ENCODE data around the gene TIMM44.
"Not testable (repeated sequence)": the region's sequence is repeated elsewhere in the genome, so short reads cannot be mapped to it uniquely, and the experiment has no call there.

Gene TIMM44

GRCh38 chr19:7921967-7922835 is 21.3 kb downstream of the TIMM44 start:
- no peak for TF ChIP-seq POLR2AphosphoS5 (IDR thresholded peaks at IDR 0.05; ENCODE audit: low read depth, low read length)
- TF ChIP-seq SPI1 (IDR thresholded peaks at IDR 0.05; ENCODE audit: low read depth, low read length) = no peak
- no peak for TF ChIP-seq PAX5 (IDR thresholded peaks at IDR 0.05; ENCODE audit: insufficient read depth, low read length, severe bottlenecking)
- no peak for TF ChIP-seq POU2F2 (IDR thresholded peaks at IDR 0.05; ENCODE audit: low read depth, low read length)
- no peak for TF ChIP-seq POLR2A (IDR thresholded peaks at IDR 0.05; ENCODE audit: low read depth, low read length)
- no peak for TF ChIP-seq TAF1 (IDR thresholded peaks at IDR 0.05; ENCODE audit: low read depth, low read length)
- FAIRE-seq = no peak
- no peak for DNase-seq (ENCODE audit: insufficient read length, low spot score)

DNA sequence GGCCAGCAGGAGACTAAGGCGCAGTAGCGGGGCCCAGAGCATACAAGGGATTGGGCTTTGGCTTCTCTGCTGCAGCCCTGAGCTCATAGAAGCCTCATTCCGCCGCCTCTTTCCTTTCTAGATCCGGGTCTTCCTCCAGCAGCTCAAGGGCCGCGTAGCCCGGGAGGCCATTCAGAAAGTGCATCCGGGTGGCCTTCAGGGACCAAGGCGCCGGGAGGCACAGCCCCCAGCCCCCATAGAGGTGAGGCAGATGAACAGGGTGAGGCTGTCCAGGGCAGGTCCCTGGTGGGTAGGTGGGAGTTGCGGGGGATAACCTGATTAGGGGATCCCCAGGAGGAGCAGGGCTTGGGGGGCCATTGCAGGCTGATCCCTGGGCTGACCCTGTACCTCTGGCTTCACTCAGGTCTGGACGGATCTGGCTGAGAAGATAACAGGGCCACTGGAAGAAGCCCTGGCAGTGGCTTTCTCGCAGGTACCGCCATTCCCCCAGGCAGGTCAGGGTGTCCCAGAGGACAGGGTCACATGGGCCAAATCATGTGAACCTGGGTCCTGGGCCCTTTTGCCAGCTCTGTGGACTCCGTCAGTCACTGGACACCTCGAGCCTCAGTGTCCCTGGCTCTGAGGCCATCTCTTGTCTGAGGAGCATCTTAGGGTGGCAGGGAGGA is 22.0 kb downstream of the TIMM44 start:
- FAIRE-seq = peak; percentile 16
- no peak for DNase-seq (ENCODE audit: insufficient read length, low spot score)
- no peak for TF ChIP-seq POLR2AphosphoS5 (IDR thresholded peaks at IDR 0.05; ENCODE audit: low read depth, low read length)
- no peak for TF ChIP-seq SPI1 (IDR thresholded peaks at IDR 0.05; ENCODE audit: low read depth, low read length)

DNA sequence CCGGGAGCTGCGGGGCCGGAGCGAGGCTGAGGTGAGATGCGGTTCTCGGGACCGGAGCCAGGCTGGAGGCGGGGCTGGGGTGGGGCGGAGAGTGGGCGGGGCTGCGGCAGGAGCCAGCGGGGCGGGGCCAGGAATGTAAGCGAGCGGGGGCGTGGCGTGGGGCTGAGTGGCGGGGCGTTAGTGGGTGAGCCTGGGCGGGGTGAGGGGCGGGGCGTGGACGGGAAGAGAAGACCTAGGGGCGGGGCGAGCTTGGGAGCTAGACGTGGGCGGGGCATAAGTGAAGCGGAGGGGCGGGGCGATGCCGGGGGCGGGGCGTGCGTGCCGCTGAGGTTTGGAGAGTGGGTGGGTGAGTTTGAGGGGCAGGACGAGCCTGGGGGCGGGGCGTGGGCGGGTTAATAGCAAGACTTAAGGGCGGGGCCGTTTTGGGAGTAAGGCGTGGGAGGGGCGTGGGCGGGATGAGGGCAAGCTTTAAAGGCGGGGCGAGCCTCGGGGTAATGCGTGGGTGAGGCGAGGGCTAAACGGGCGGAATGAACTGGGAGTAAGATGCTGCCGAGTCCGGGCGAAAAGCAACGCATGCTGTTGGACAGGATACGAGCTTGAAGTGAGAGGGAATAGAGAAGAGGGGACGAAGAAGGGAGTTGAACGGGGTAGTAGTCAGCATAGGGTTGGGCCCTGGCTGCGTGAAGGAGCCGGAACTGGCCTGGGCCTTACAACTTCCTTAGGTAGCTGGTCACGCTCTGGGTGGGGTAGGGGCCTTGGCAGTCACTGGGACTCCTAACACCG is 22.8 kb downstream of the TIMM44 start:
- no peak for TF ChIP-seq POLR2AphosphoS5 (IDR thresholded peaks at IDR 0.05; ENCODE audit: low read depth, low read length)
- no peak for TF ChIP-seq PAX5 (IDR thresholded peaks at IDR 0.05; ENCODE audit: insufficient read depth, low read length, severe bottlenecking)
- TF ChIP-seq SPI1 (IDR thresholded peaks at IDR 0.05; ENCODE audit: low read depth, low read length) = no peak
- no peak for TF ChIP-seq POU2F2 (IDR thresholded peaks at IDR 0.05; ENCODE audit: low read depth, low read length)
- no peak for TF ChIP-seq POLR2A (IDR thresholded peaks at IDR 0.05; ENCODE audit: low read depth, low read length)
- no peak for TF ChIP-seq TAF1 (IDR thresholded peaks at IDR 0.05; ENCODE audit: low read depth, low read length)
- DNase-seq (ENCODE audit: insufficient read length, low spot score) (peak; percentile 89), FAIRE-seq (peak; percentile 95)

DNA sequence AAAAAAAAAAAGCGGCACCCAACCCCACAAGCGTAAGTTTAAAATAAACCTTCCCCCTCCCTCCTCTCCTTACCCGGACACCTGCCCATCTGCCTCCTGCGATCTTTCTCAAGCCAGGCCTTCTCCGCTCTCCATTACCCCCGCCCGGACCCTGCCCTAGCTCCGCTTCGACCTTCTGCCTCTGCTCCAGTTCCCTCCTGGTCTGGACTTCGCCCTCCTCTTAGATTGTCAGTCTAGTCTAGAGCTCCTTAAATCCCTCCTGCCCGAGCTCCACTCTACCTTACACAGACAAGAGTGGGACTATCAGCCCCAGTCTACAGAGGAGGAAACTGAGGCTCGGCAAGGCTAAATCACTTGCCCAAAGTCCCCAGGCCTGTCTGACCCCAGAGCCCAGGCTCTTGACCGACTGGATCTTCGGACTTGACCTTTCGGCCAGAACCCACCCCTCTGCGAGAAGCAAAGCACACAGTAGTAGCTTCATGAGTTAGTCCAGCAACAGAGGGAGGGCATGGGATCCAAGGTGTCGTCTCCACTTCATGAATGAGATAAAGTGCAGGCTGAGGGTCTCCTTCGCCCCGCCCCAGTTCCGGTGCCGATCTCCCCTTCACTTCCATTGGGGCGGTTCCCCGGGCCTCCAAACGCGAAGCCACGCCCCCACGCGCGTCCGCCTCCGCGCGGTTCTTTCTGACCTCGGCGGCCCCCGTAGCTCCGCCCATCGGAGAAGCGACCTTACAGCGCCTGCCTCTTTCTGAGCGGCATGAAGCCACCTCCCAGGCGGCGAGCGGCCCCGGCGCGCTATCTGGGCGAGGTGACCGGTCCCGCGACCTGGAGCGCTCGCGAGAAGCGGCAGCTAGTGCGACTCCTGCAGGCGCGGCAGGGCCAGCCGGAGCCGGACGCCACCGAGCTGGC is 23.6 kb downstream of the TIMM44 start, which contains the start of gene SNAPC2:
Gene SNAPC2, plus strand, starts transcription at position 729 of the 909 bp plus-strand sequence. Its CDS starts 29 bp downstream, at position 758.
- FAIRE-seq (no peak), DNase-seq (ENCODE audit: insufficient read length, low spot score) (peak; percentile 93)
- TF ChIP-seq POLR2AphosphoS5 (IDR thresholded peaks at IDR 0.05; ENCODE audit: low read depth, low read length) (no peak), SPI1 (IDR thresholded peaks at IDR 0.05; ENCODE audit: low read depth, low read length) (no peak), POU2F2 (IDR thresholded peaks at IDR 0.05; ENCODE audit: low read depth, low read length) (no peak)

GRCh38 chr19:7918615-7919421 is 24.6 kb downstream of the TIMM44 start:
- FAIRE-seq (no peak), DNase-seq (ENCODE audit: insufficient read length, low spot score) (no peak)
- no peak for TF ChIP-seq POLR2AphosphoS5 (IDR thresholded peaks at IDR 0.05; ENCODE audit: low read depth, low read length)
- no peak for TF ChIP-seq TAF1 (IDR thresholded peaks at IDR 0.05; ENCODE audit: low read depth, low read length)
- TF ChIP-seq POLR2A (IDR thresholded peaks at IDR 0.05; ENCODE audit: low read depth, low read length) = no peak
- no peak for TF ChIP-seq POU2F2 (IDR thresholded peaks at IDR 0.05; ENCODE audit: low read depth, low read length)

DNA sequence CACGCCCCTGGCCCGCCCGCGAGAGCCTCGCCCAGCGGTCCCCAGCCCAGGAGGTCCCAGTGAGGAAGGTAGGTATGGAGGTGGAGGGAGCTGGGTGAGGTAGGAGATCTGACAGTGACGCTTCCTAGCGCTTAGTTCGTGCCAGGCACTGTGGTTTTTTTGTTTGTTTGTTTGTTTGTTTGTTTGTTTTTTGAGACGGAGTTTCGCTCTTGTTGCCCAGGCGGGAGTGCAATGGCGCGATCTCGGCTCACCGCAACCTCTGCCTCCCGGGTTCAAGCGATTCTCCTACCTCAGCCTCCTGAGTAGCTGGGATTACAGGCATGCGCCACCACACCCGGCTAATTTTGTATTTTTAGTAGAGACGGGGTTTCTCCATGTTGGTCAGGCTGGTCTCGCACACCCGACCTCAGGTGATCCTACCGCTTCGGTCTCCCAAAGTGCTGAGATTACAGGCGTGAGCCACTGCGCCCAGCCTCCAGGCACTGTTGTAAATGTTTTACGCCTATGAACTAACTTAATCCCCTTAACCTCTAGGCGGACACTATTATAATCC is 25.3 kb downstream of the TIMM44 start:
- DNase-seq (ENCODE audit: insufficient read length, low spot score); FAIRE-seq: not testable (repeated sequence)

DNA sequence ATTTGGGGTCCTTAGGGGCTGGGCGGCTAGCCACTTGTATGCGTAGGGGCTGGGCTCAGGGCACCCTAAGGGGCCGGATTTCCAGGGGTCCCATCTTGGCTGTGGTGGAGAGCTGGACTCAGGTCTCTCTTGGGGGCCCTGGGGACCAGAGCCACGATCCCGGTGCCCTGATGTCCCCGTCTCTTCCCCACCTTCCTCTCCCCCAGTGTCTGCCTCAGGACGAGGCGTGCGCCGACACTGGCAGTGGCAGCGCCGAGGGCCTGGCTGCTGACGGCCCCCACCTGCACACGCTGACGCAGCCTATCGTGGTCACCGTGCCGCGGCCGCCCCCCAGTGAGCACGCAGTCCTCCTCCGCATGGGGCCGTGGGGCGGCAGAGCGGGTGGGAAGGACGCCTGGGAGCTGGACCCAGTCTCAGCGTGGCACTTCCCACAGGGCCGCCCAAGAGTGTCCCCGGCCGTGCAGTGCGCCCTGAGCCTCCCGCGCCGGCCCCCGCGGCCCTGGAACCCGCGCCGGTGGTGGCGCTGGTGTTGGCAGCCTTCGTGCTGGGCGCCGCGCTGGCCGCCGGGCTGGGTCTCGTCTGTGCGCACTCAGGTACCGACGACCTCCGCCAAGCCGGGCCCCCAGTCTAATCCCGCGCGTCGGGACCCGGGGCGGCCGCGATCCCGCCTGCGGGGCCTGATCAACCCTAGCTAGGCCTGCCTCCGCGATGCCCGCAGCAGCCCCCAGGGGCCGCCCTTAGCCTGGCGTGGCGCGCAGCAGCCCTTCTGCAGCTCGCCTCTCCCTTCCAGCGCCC is 26.0 kb downstream of the TIMM44 start:
- DNase-seq (ENCODE audit: insufficient read length, low spot score) (peak; percentile 78), FAIRE-seq (peak; percentile 58)
- TF ChIP-seq POU2F2 (IDR thresholded peaks at IDR 0.05; ENCODE audit: low read depth, low read length) (no peak), PAX5 (IDR thresholded peaks at IDR 0.05; ENCODE audit: insufficient read depth, low read length, severe bottlenecking) (no peak), SPI1 (IDR thresholded peaks at IDR 0.05; ENCODE audit: low read depth, low read length) (no peak), POLR2AphosphoS5 (IDR thresholded peaks at IDR 0.05; ENCODE audit: low read depth, low read length) (no peak), POLR2A (IDR thresholded peaks at IDR 0.05; ENCODE audit: low read depth, low read length) (no peak), TAF1 (IDR thresholded peaks at IDR 0.05; ENCODE audit: low read depth, low read length) (no peak)

GRCh38 chr19:7916955-7917266 is 26.6 kb downstream of the TIMM44 start:
- no peak for TF ChIP-seq POLR2A (IDR thresholded peaks at IDR 0.05; ENCODE audit: low read depth, low read length)
- no peak for TF ChIP-seq POLR2AphosphoS5 (IDR thresholded peaks at IDR 0.05; ENCODE audit: low read depth, low read length)
- TF ChIP-seq POU2F2 (IDR thresholded peaks at IDR 0.05; ENCODE audit: low read depth, low read length) = no peak
- TF ChIP-seq TAF1 (IDR thresholded peaks at IDR 0.05; ENCODE audit: low read depth, low read length) = no peak
- no peak for TF ChIP-seq PAX5 (IDR thresholded peaks at IDR 0.05; ENCODE audit: insufficient read depth, low read length, severe bottlenecking)
- FAIRE-seq (no peak), DNase-seq (ENCODE audit: insufficient read length, low spot score) (no peak)

All from GM12891 (cell line).